HG02938 (cell line): ENCODE results near the gene ABCB9.
"Not testable (repeated sequence)": the region's sequence is repeated elsewhere in the genome, so short reads cannot be mapped to it uniquely, and the experiment has no call there.

Experiments used
- ATAC-seq: cut with Tn5 transposase; IDR thresholded peaks from one replicate; pipeline ENCODE4 v1.9.1; 2021; ENCODE audit warnings: mild to moderate bottlenecking, moderate library complexity; ENCODE audit not compliant: unreplicated experiment

The ABCB9 gene

DNA sequence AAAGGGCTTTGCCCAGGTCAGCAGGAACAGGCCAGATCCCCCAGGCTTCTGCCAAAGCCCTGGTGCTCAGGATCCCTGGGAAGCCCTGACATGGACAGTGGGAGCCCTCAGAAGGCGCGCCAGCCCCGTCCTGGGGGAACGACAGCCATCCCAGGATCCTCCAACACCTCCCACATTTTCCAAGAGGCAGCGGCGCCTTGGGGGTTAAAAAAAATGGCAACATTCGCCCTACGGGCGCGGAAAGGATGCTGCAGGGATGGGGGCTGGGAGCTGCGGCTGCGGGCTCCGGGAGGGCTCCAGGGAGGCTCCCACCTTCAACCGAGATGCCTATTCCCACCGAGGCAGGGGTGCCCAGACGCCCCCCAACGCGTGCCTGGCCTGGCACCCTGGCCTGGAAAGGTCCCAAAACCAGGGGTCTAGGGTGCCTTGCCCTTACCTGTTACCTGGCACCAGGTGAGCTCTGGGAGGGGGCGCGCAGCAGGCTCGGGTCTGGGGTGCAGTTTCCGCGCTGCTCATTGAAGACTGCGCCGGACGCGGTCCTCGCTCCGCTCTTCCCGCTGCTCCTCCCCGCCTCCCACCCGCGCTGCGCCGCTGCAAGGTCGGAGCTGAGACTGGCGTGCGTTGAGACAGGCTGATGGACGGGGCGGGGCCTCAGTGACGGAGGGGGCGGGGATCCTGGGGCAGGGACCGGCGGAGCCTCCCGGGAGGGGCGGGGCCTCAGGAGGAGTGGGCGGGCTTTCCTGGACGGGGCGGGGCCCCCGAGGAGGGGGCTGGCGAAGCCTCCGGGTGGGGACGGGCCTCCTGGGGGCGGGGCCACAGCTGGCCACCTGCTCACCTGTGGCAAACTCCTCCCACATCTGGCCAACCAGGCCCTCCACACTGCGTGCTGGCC is at the start of gene ABCB9:
Gene ABCB9 (minus strand): TSS at position 613 of the 892 bp plus-strand sequence. CDS start 6,228 bp downstream, outside the sequence.
- ATAC-seq, result no peak

DNA sequence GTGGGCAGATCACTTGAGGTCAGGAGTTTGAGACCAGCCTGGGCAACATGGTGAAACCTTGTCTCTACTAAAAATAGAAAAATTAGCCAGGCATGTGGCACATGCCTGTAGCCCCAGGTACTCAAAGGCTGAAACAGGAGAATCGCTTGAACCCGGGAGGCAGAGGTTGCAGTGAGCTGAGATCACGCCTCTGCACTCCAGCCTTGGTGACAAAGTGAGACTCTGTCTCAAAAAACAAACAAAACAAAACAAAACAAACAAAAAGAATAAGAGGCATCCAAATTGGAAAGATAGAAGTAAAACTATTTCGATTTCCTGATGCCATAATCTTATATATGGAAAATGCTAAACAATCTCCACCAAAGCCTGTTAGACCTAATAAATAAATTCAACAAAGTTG is 48.2 kb upstream of the ABCB9 start:
- ATAC-seq, result not testable (repeated sequence)

DNA sequence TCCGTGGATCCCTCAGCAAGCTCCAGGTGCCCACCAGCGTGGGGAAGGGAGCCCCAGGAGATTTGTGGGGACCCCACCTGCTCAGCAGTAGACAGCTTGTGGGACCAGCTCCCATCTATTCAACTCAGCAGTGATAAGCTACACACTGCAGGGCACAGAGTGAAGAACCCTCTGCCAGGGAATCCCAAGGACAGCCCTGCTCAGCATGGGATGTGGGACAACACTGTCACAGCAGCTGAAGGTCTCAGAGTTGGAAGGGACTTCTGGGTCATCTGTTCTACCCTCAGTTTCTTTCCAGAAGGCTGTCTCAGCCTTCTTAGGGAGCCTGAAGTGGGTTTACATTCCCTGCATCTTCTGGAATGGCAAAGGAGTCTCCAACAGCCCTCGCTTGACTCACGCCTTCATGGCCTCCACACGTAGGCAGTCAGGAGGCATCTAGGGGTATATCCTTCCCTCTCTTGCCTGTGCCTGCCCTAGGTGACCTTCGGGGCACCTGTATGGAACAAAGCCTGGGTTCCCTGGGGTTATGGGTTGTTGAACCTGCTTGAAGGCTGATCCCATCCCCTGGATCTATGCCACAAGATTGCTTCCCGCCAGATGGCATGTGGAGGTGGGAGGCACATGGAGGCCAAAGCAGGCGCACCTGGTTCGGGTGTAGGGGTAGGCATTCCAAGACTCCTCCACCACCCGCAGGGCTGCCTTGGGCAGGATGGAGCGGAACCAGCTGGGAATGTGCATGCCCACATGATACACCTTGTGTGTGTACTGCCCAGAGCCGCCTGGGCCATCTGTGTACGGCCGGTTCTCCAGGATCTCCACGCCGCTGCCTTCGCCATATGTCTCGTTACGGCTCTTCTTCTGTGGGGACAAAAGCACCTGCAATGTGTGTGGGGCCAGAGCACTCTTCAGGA is 47.2 kb upstream of the ABCB9 start:
- ATAC-seq, result no peak

DNA sequence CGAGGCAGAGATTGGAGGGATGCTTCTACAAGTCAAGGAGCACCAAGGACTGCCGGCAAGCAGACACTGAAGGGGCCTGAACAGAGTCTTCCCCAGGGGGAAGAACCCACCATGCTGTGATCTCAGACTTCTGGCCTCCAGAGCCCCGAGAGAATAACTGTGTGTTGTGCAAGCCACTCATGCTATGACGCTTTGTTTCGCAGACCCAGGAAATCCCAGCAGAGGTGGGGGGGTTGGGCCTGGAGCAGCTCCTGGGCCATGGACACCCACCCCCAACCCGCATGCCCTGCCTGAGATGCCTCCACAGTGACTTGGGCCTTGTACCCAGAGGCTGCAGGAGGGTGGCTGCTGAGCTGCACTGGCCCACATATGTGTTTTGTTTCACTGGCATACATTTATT is 45.4 kb upstream of the ABCB9 start:
- no peak for ATAC-seq

- ATAC-seq, result no peak
Observed at GRCh38 chr12:123010681-123011080, 44.4 kb upstream of the ABCB9 start.

GRCh38 chr12:123010110-123010509 is 43.8 kb upstream of the ABCB9 start:
- ATAC-seq, result no peak

DNA sequence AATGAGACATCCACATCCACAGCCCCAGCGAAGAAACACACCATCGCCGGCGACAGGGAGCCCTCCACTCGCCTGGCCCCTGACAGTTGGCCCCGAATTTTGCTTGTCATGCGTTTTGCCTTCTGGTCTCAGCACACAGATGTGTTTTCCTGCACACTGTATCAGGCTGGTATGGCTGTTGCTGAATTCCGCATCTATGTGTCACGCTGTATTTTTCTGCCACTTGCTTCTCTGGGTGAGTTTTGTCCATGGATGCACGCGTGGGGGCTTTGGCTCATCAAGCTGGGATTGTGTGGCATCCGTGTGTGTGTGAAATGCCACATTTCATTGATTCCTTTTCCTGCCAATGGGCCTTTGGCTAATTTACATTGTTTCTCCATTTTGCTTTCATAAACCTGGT is 40.7 kb upstream of the ABCB9 start:
- no peak for ATAC-seq

DNA sequence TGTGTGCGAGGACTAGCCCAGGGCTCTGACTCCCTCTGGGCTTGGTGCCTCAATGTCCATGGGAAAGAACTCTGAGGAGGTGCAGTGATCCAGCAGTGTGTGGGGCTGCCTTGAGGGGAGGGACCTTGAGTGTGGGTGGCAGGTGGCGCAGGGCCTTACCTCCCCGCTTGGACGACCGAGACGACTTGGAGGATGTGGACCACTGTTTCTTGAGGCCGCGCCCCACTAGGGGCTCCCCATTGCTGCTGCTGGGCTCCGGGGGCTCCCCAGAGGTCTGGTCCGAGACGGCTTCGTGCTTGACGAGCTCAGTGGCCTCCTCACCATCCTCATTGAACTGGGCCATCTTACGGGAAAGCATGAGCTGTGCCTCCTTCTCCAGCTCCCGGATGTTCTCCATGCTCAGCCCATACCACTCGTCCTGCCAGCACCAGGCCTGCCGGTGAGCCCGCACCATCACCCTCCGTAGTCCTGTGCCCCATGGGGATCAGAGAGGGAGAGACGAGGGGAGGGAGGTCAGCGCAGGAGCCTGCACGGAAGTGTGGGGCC is 38.9 kb upstream of the ABCB9 start:
- ATAC-seq, result no peak

GRCh38 chr12:123004287-123004686 is 38.0 kb upstream of the ABCB9 start:
- ATAC-seq, result no peak

DNA sequence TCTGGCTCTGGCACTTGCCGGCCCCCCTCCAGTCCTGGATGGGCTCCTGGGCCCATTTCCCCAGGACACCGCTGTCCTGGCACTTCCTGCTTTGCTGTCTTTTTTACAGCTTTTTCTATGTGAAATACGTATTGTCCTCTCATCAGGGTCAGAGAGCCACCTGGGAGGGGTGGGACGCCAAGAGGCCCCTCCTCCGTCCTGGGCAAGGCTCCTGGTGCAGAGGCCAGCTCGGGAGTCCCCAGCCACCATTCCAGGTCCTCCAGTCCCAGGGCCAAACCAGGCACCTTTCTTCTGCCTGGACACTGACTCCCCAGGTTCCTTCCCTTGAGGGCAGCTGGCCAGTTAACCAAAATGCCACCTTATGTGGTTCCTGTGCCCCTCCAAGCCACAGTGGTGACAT is 37.0 kb upstream of the ABCB9 start:
- no peak for ATAC-seq

- ATAC-seq, result no peak
Observed at GRCh38 chr12:123001464-123001863, 35.2 kb upstream of the ABCB9 start.

DNA sequence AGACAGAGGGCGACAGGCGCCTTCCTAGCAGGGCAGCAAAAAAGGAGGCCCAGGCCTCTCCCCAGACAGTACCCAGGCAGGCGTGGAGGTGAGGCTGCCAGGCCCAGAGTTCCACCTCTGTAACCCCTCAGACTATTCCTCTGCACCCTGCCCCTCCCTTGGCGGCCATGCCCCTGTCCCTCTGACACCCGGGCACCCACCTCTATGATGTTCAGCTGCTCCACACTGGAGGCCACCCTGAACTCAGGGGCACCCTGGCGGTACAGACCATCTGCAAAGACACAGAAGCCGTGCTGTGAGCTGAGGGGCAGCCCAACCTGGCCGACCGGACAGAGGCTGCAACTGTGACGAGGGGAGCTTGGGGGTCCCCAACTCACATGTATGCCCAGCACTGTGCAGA is 34.3 kb upstream of the ABCB9 start:
- no peak for ATAC-seq

GRCh38 chr12:122999986-123000420 is 33.7 kb upstream of the ABCB9 start:
- ATAC-seq, result no peak

- ATAC-seq, result no peak
Observed at GRCh38 chr12:122999196-122999946, 33.1 kb upstream of the ABCB9 start.

DNA sequence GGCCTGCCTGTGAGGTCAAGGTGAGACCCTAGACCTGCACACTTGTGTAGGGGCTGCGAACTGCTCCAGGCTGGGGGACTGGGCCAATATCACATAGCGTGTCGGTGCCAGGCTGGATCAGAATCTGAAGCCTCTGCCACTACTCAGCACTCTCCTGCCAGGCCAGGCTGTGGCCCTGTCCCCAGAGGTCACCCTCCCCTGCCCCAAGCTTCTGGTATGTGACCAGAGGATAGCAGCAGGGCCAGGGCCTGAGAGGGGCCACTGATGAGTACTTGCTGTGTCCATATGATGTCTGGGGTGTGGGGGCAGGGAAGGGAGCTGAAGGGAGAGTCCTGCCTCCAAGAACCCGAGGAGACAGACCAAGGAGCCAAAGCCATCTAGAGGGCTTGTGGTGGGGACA is 32.1 kb upstream of the ABCB9 start:
- ATAC-seq, result no peak

GRCh38 chr12:122997343-122998250 is 31.3 kb upstream of the ABCB9 start:
- no peak for ATAC-seq

- ATAC-seq, result no peak
Observed at GRCh38 chr12:122996621-122997342, 30.5 kb upstream of the ABCB9 start.

- no peak for ATAC-seq
Observed at GRCh38 chr12:122996188-122996601, 29.9 kb upstream of the ABCB9 start.
